WTC11 (cell line): Measurements from ENCODE around the gene HRH1. TPM values are rescaled to one million over a fixed set of nuclear protein-coding genes. Genes with fewer than 3 reads are reported as not detected.

Source experiments
- ATAC-seq: fragments of 200-7000 bp; cut with Tn5 transposase; 2 replicates; pipeline ENCODE4 v1.10.0; 2021; ENCODE audit warnings: mild to moderate bottlenecking, moderate library complexity
- CTCF ChIA-PET: fragments of 300-600 bp; sonication (Branson Sonifier 250); formaldehyde crosslinking; loops from one replicate; lab custom pipeline; 2021; ENCODE audit warnings: antibody characterized with exemption; lab: Charles Lee
- POLR2A ChIA-PET: fragments of 350-600 bp; sonication (Branson Sonifier 250); formaldehyde crosslinking; loops from one replicate; lab custom pipeline; 2021; ENCODE audit warnings: antibody characterized with exemption; lab: Charles Lee
- DNase-seq: peaks from one replicate; pipeline ENCODE4 v3.0.0; 2021; ENCODE audit warnings: low spot score
- H3K27ac Mint-ChIP-seq: 2 replicates; pipeline ENCODE4 v1.8.0; 2021; ENCODE audit warnings: mixed read lengths
- H3K27me3 Mint-ChIP-seq: 2 replicates; pipeline ENCODE4 v1.8.0; 2021; ENCODE audit warnings: low read depth, mild to moderate bottlenecking, moderate library complexity, mixed read lengths
- H3K36me3 Mint-ChIP-seq: 2 replicates; pipeline ENCODE4 v1.8.0; 2021; ENCODE audit warnings: mixed read lengths
- H3K4me1 Mint-ChIP-seq: 2 replicates; pipeline ENCODE4 v1.8.0; 2022; ENCODE audit warnings: mixed read lengths
- H3K4me3 Mint-ChIP-seq: 2 replicates; pipeline ENCODE4 v1.8.0; 2021; ENCODE audit warnings: mild to moderate bottlenecking, moderate library complexity, mixed read lengths
- H3K9me3 Mint-ChIP-seq: 2 replicates; pipeline ENCODE4 v1.8.0; 2021; ENCODE audit warnings: mixed read lengths
- FOXK1 ChIP-seq: sonication (generic); formaldehyde crosslinking; IDR thresholded peaks from 2 replicates; pipeline ENCODE4 v1.8.0; 2022; ENCODE audit warnings: mild to moderate bottlenecking, moderate library complexity, missing genetic modification reagents
- FOXP1 ChIP-seq: sonication (generic); formaldehyde crosslinking; IDR thresholded peaks from 2 replicates; pipeline ENCODE4 v1.8.0; 2022; ENCODE audit warnings: missing genetic modification reagents, mild to moderate bottlenecking, moderate library complexity, borderline replicate concordance
- JAZF1 ChIP-seq: fragments of 250-450 bp; sonication (Bioruptor Pico); IDR thresholded peaks from 2 replicates; pipeline ENCODE4 v1.9.0; 2021; ENCODE audit warnings: moderate library complexity, mild to moderate bottlenecking, inconsistent platforms
- KAT7 ChIP-seq: sonication (generic); formaldehyde crosslinking; IDR thresholded peaks from 2 replicates; pipeline ENCODE4 v1.8.1; 2023; ENCODE audit warnings: missing genetic modification reagents, mild to moderate bottlenecking, borderline replicate concordance
- NFATC4 ChIP-seq: fragments of 250-450 bp; sonication (Bioruptor Pico); IDR thresholded peaks from 2 replicates; pipeline ENCODE4 v1.9.0; 2021; ENCODE audit warnings: mild to moderate bottlenecking
- NR2C2 ChIP-seq: sonication (generic); formaldehyde crosslinking; IDR thresholded peaks from 2 replicates; pipeline ENCODE4 v1.8.0; 2022; ENCODE audit warnings: mild to moderate bottlenecking, missing genetic modification reagents
- NR3C1 ChIP-seq: sonication (generic); formaldehyde crosslinking; conservative IDR thresholded peaks from 2 replicates; pipeline ENCODE4 v1.8.1; 2023; ENCODE audit warnings: low read depth, mild to moderate bottlenecking, missing genetic modification reagents
- TP53 ChIP-seq: sonication (generic); formaldehyde crosslinking; IDR thresholded peaks from 2 replicates; pipeline ENCODE4 v1.8.1; 2023; ENCODE audit warnings: mild to moderate bottlenecking, missing genetic modification reagents
- ZNF416 ChIP-seq: fragments of 250-450 bp; sonication (Bioruptor Pico); IDR thresholded peaks from 2 replicates; pipeline ENCODE4 v1.9.0; 2021; ENCODE audit warnings: mild to moderate bottlenecking, inconsistent platforms
- total RNA-seq: library from RNA; stranded (reverse); gene quantifications from 3 replicates; pipeline ENCODE4 v1.2.3, GENCODE V29; 2021
- TF ChIP-seq, protein P1 (sequence below): sonication (generic); formaldehyde crosslinking; IDR thresholded peaks from 2 replicates; pipeline ENCODE4 v1.8.1; 2023; ENCODE audit warnings: mild to moderate bottlenecking, missing genetic modification reagents, moderate library complexity
- TF ChIP-seq, protein P2 (sequence below): sonication (generic); formaldehyde crosslinking; IDR thresholded peaks from 2 replicates; pipeline ENCODE4 v1.8.1; 2023; ENCODE audit warnings: mild to moderate bottlenecking, missing genetic modification reagents
- TF ChIP-seq, protein P3 (sequence below): fragments of 250-450 bp; sonication (Bioruptor Pico); IDR thresholded peaks from 2 replicates; pipeline ENCODE4 v2.1.2; 2022; ENCODE audit warnings: mild to moderate bottlenecking, moderate library complexity
- TF ChIP-seq, protein P4 (sequence below): sonication (generic); formaldehyde crosslinking; IDR thresholded peaks from 2 replicates; pipeline ENCODE4 v1.8.0; 2022; ENCODE audit warnings: mild to moderate bottlenecking, missing genetic modification reagents
- TF ChIP-seq, protein P5 (sequence below): sonication (generic); formaldehyde crosslinking; IDR thresholded peaks from 2 replicates; pipeline ENCODE4 v1.8.1; 2023; ENCODE audit warnings: mild to moderate bottlenecking, missing genetic modification reagents
- TF ChIP-seq, protein P6 (sequence below): fragments of 250-450 bp; sonication (Bioruptor Pico); IDR thresholded peaks from 2 replicates; pipeline ENCODE4 v1.9.0; 2021; ENCODE audit warnings: mild to moderate bottlenecking

The HRH1 gene
- total RNA-seq, 1 experiment from 2014 or later = not detected

DNA sequence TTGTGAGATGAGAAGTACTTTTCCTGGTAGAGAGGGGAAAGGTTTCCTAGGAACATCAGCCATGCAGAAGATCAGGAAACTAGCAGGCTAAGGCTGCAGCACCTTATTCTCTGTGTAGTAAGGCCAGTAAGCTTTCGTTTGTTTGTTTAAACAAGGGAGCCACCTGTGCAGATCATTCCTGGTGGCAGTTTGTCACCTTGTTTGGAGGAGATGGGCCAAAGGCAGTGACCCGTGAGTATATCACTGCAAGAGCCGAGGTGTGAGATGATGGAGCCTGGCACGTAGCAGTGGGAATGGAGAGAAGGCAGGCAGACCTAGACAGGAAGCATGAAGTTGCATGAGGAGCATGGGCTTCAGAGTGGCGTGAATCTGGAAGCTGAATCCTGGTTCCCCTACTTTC is 137.5 kb downstream of the HRH1 start:
- H3K36me3 Mint-ChIP-seq = no peaks in the 10 kb centered on the region

DNA sequence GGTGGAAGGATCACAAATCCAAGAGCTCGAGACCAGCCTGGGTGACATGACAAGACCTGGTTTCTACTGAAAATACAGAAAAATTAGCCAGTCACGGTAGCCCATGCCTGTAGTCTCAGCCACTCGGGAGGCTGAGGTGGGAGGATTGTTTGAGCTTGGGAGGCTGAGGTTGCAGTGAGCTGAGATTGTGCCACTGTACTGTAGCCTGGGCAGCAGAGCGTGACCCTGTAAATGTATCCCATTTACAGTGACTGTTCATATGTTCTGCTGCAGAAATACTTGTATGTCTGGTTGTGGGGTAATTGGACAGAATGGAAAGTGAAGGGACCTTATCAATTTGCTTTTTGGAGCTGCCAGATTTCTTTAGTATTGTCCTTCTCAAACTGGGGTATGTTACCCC is 142.8 kb downstream of the HRH1 start:
- ChIA-PET POLR2A (no interaction called here), CTCF (interaction anchor here (1.4 kb wide), 1 partner anchor 237 kb away, joined by 4 read pairs; no protein-coding TSS in a partner anchor)
- no peak for ATAC-seq
- TF ChIP-seq FOXK1 (CRISPR knock-in tag) (no peak), TP53 (CRISPR knock-in tag) (no peak)
- TF ChIP-seq, protein P1, sequence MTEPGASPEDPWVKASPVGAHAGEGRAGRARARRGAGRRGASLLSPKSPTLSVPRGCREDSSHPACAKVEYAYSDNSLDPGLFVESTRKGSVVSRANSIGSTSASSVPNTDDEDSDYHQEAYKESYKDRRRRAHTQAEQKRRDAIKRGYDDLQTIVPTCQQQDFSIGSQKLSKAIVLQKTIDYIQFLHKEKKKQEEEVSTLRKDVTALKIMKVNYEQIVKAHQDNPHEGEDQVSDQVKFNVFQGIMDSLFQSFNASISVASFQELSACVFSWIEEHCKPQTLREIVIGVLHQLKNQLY (CRISPR knock-in tag) = no peak
- no peaks in the 10 kb centered on the region for H3K4me1 Mint-ChIP-seq
- no peaks in the 10 kb centered on the region for H3K27me3 Mint-ChIP-seq
- H3K27ac Mint-ChIP-seq = no peak overlapping the region
- H3K9me3 Mint-ChIP-seq = no peaks in the 10 kb centered on the region
- no peaks in the 10 kb centered on the region; the same call in none of the 2 replicates for H3K36me3 Mint-ChIP-seq
- no peak overlapping the region for H3K4me3 Mint-ChIP-seq
- no peak for DNase-seq

More for the DNA sequence above, 137.5 kb downstream of the HRH1 start:
- TF ChIP-seq, protein P2, sequence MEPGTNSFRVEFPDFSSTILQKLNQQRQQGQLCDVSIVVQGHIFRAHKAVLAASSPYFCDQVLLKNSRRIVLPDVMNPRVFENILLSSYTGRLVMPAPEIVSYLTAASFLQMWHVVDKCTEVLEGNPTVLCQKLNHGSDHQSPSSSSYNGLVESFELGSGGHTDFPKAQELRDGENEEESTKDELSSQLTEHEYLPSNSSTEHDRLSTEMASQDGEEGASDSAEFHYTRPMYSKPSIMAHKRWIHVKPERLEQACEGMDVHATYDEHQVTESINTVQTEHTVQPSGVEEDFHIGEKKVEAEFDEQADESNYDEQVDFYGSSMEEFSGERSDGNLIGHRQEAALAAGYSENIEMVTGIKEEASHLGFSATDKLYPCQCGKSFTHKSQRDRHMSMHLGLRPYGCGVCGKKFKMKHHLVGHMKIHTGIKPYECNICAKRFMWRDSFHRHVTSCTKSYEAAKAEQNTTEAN (CRISPR knock-in tag) = no peak
- TF ChIP-seq TP53 (CRISPR knock-in tag) = no peak
- no peak for TF ChIP-seq NR2C2
- TF ChIP-seq, protein P3, sequence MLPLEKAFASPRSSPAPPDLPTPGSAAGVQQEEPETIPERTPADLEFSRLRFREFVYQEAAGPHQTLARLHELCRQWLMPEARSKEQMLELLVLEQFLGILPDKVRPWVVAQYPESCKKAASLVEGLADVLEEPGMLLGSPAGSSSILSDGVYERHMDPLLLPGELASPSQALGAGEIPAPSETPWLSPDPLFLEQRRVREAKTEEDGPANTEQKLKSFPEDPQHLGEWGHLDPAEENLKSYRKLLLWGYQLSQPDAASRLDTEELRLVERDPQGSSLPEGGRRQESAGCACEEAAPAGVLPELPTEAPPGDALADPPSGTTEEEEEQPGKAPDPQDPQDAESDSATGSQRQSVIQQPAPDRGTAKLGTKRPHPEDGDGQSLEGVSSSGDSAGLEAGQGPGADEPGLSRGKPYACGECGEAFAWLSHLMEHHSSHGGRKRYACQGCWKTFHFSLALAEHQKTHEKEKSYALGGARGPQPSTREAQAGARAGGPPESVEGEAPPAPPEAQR (CRISPR knock-in tag) = no peak
- TF ChIP-seq, protein P4, sequence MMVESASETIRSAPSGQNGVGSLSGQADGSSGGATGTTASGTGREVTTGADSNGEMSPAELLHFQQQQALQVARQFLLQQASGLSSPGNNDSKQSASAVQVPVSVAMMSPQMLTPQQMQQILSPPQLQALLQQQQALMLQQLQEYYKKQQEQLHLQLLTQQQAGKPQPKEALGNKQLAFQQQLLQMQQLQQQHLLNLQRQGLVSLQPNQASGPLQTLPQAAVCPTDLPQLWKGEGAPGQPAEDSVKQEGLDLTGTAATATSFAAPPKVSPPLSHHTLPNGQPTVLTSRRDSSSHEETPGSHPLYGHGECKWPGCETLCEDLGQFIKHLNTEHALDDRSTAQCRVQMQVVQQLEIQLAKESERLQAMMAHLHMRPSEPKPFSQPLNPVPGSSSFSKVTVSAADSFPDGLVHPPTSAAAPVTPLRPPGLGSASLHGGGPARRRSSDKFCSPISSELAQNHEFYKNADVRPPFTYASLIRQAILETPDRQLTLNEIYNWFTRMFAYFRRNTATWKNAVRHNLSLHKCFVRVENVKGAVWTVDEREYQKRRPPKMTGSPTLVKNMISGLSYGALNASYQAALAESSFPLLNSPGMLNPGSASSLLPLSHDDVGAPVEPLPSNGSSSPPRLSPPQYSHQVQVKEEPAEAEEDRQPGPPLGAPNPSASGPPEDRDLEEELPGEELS (CRISPR knock-in tag) = no peak
- TF ChIP-seq, protein P5, sequence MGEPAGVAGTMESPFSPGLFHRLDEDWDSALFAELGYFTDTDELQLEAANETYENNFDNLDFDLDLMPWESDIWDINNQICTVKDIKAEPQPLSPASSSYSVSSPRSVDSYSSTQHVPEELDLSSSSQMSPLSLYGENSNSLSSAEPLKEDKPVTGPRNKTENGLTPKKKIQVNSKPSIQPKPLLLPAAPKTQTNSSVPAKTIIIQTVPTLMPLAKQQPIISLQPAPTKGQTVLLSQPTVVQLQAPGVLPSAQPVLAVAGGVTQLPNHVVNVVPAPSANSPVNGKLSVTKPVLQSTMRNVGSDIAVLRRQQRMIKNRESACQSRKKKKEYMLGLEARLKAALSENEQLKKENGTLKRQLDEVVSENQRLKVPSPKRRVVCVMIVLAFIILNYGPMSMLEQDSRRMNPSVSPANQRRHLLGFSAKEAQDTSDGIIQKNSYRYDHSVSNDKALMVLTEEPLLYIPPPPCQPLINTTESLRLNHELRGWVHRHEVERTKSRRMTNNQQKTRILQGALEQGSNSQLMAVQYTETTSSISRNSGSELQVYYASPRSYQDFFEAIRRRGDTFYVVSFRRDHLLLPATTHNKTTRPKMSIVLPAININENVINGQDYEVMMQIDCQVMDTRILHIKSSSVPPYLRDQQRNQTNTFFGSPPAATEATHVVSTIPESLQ = no peak
- TF ChIP-seq FOXK1 (CRISPR knock-in tag) = no peak
- no peak for TF ChIP-seq NFATC4
- no peak for TF ChIP-seq ZNF416 (CRISPR knock-in tag)
- TF ChIP-seq KAT7 (CRISPR knock-in tag) = no peak
- no peak for TF ChIP-seq NR3C1 (CRISPR knock-in tag)
- TF ChIP-seq, protein P6, sequence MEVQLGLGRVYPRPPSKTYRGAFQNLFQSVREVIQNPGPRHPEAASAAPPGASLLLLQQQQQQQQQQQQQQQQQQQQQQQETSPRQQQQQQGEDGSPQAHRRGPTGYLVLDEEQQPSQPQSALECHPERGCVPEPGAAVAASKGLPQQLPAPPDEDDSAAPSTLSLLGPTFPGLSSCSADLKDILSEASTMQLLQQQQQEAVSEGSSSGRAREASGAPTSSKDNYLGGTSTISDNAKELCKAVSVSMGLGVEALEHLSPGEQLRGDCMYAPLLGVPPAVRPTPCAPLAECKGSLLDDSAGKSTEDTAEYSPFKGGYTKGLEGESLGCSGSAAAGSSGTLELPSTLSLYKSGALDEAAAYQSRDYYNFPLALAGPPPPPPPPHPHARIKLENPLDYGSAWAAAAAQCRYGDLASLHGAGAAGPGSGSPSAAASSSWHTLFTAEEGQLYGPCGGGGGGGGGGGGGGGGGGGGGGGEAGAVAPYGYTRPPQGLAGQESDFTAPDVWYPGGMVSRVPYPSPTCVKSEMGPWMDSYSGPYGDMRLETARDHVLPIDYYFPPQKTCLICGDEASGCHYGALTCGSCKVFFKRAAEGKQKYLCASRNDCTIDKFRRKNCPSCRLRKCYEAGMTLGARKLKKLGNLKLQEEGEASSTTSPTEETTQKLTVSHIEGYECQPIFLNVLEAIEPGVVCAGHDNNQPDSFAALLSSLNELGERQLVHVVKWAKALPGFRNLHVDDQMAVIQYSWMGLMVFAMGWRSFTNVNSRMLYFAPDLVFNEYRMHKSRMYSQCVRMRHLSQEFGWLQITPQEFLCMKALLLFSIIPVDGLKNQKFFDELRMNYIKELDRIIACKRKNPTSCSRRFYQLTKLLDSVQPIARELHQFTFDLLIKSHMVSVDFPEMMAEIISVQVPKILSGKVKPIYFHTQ = no peak
- TF ChIP-seq FOXP1 (CRISPR knock-in tag) = no peak
- TF ChIP-seq JAZF1 (CRISPR knock-in tag) = no peak
- DNase-seq (no peak), ATAC-seq (no peak)
- no peaks in the 10 kb centered on the region for H3K4me1 Mint-ChIP-seq
- no peak overlapping the region; the same call in 1 of the 2 replicates for H3K27ac Mint-ChIP-seq
- POLR2A ChIA-PET = no interaction called here
- no peaks in the 10 kb centered on the region for H3K9me3 Mint-ChIP-seq
- no peaks in the 10 kb centered on the region for H3K27me3 Mint-ChIP-seq
- CTCF ChIA-PET = interaction anchor here (1.4 kb wide), 1 partner anchor 19 kb away, joined by 4 read pairs; the partner anchor contains the start of gene ATG7
- no peak overlapping the region for H3K4me3 Mint-ChIP-seq
